Karpas-422 (cell line): ENCODE data around the gene UBTF. TPM values are rescaled to one million over a fixed set of nuclear protein-coding genes. Genes with fewer than 3 reads are reported as not detected.
A peak's percentile ranks its signal among the peaks of the same experiment; 100 is the strongest.

ENCODE experiments used
- DNase-seq: peaks from one replicate; pipeline ENCODE4 v3.0.0-alpha.2; 2015
- H2AFZ ChIP-seq: fragments of 200-600 bp; sonication (generic); 2 replicates; pipeline ENCODE4 v1.6.1; 2014; ENCODE audit warnings: antibody characterized with exemption, low read length, mixed read lengths
- H3K27ac ChIP-seq: fragments of 200-600 bp; sonication (generic); 2 replicates; pipeline ENCODE4 v1.5.1; 2014; ENCODE audit warnings: mild to moderate bottlenecking, low read length, moderate library complexity
- H3K27me3 ChIP-seq: fragments of 200-600 bp; sonication (generic); 2 replicates; pipeline ENCODE4 v1.6.1; 2014; ENCODE audit warnings: low read length, mixed read lengths
- H3K36me3 ChIP-seq: fragments of 200-600 bp; sonication (generic); 2 replicates; pipeline ENCODE4 v1.6.1; 2014; ENCODE audit warnings: low read length, mixed read lengths; ENCODE audit not compliant: insufficient read depth
- H3K4me1 ChIP-seq: fragments of 200-600 bp; sonication (generic); 2 replicates; pipeline ENCODE4 v1.6.1; 2014; ENCODE audit warnings: mild to moderate bottlenecking, low read length, mixed read lengths
- H3K4me2 ChIP-seq: fragments of 200-600 bp; sonication (generic); 2 replicates; pipeline ENCODE4 v1.6.1; 2014; ENCODE audit warnings: low read length, low read depth, mild to moderate bottlenecking; ENCODE audit not compliant: poor library complexity, severe bottlenecking
- H3K4me3 ChIP-seq: fragments of 200-600 bp; sonication (generic); 2 replicates; pipeline ENCODE4 v1.5.1; 2014; ENCODE audit warnings: mild to moderate bottlenecking, antibody characterized with exemption, low read length, mixed read lengths
- H3K79me2 ChIP-seq: fragments of 200-600 bp; sonication (generic); 2 replicates; pipeline ENCODE4 v1.6.1; 2014; ENCODE audit warnings: mild to moderate bottlenecking, low read length, mixed read lengths
- H3K9ac ChIP-seq: fragments of 200-600 bp; sonication (generic); 2 replicates; pipeline ENCODE4 v1.6.0; 2014; ENCODE audit warnings: low read length
- H3K9me2 ChIP-seq: fragments of 200-600 bp; sonication (generic), shearing (Covaris generic); replicated peaks from 2 replicates; pipeline ENCODE4 v1.6.0; 2014; ENCODE audit warnings: mild to moderate bottlenecking, low read length, moderate library complexity; ENCODE audit not compliant: insufficient read depth
- H3K9me3 ChIP-seq: fragments of 300-700, 200-600 bp; sonication (generic); 2 replicates; pipeline ENCODE4 v1.6.1; 2014; ENCODE audit warnings: low read length, mixed read lengths
- H4K20me1 ChIP-seq: fragments of 200-600 bp; sonication (generic); 2 replicates; pipeline ENCODE4 v1.6.1; 2014; ENCODE audit warnings: mild to moderate bottlenecking, antibody characterized with exemption, low read length, low read depth; ENCODE audit not compliant: insufficient read depth
- total RNA-seq: library from RNA; depleted of rRNA; stranded (reverse); fragments of >200 nt; shearing (Covaris generic); gene quantifications from 2 replicates; pipeline ENCODE4 v1.2.3, GENCODE V29; 2014; ENCODE audit warnings: low replicate concordance

Gene UBTF
- total RNA-seq, 1 experiment from 2014 or later = 57.8 TPM

- Histone ChIP-seq H3K9me3 (no peaks in the 10 kb centered on the region), H2AFZ (no peak overlapping the region)
Measured at GRCh38 chr17:44178133-44178532, 41.3 kb downstream of the UBTF start.

GRCh38 chr17:44177640-44178039, 41.8 kb downstream of the UBTF start:
- Histone ChIP-seq H3K9ac (no peak overlapping the region), H3K9me2 (no peaks in the 10 kb centered on the region), H3K4me3 (no peak overlapping the region), H3K9me3 (no peaks in the 10 kb centered on the region), H4K20me1 (no peaks in the 10 kb centered on the region), H3K4me2 (no peak overlapping the region), H3K4me1 (no peaks in the 10 kb centered on the region), H2AFZ (no peak overlapping the region), H3K27me3 (no peaks in the 10 kb centered on the region), H3K79me2 (peaks cover 9% of the 10 kb centered on the region), H3K36me3 (0 out of 2 replicates have a peak, but pooled peaks cover 8% of the 10 kb centered on the region), H3K27ac (no peak overlapping the region)
- no peak for DNase-seq

More at GRCh38 chr17:44178133-44178532, 41.3 kb downstream of the UBTF start:
- DNase-seq = no peak
- Histone ChIP-seq H3K79me2 (peaks cover 14% of the 10 kb centered on the region), H4K20me1 (no peaks in the 10 kb centered on the region), H3K4me1 (no peaks in the 10 kb centered on the region), H3K4me3 (no peak overlapping the region), H3K36me3 (0 out of 2 replicates have a peak, but pooled peaks cover 8% of the 10 kb centered on the region), H3K27me3 (no peaks in the 10 kb centered on the region), H3K9me2 (no peaks in the 10 kb centered on the region), H3K4me2 (no peak overlapping the region), H3K9ac (no peak overlapping the region), H3K27ac (no peak overlapping the region)

- H3K4me3 ChIP-seq = no peak overlapping the region
- H3K9me2 ChIP-seq = no peaks in the 10 kb centered on the region
- H3K9me3 ChIP-seq = no peaks in the 10 kb centered on the region
- no peak for DNase-seq
- H3K4me2 ChIP-seq = no peak overlapping the region
- no peak overlapping the region for H2AFZ ChIP-seq
- H3K36me3 ChIP-seq = 0 out of 2 replicates have a peak, but pooled peaks cover 4% of the 10 kb centered on the region
- H3K79me2 ChIP-seq = peaks cover 2% of the 10 kb centered on the region; the same call in 1 of the 2 replicates
- H3K9ac ChIP-seq = no peak overlapping the region
- H3K4me1 ChIP-seq = no peaks in the 10 kb centered on the region; the same call in 1 of the 2 replicates
- H3K27me3 ChIP-seq = no peaks in the 10 kb centered on the region
- H3K27ac ChIP-seq = no peak overlapping the region
- H4K20me1 ChIP-seq = no peaks in the 10 kb centered on the region
Measured at GRCh38 chr17:44176671-44177501, 42.6 kb downstream of the UBTF start.

- H3K9ac ChIP-seq = no peak overlapping the region
- H3K4me2 ChIP-seq = no peak overlapping the region
- H2AFZ ChIP-seq = no peak overlapping the region
- H3K9me3 ChIP-seq = no peaks in the 10 kb centered on the region
- no peaks in the 10 kb centered on the region for H4K20me1 ChIP-seq
- H3K36me3 ChIP-seq = no peaks in the 10 kb centered on the region
- no peak for DNase-seq
- H3K27ac ChIP-seq = no peak overlapping the region
- H3K4me3 ChIP-seq = no peak overlapping the region
- no peaks in the 10 kb centered on the region for H3K79me2 ChIP-seq
- H3K4me1 ChIP-seq = no peaks in the 10 kb centered on the region; the same call in 1 of the 2 replicates
- H3K27me3 ChIP-seq = no peaks in the 10 kb centered on the region
- no peaks in the 10 kb centered on the region for H3K9me2 ChIP-seq
Measured at GRCh38 chr17:44176257-44176656, 43.2 kb downstream of the UBTF start.

- Histone ChIP-seq H3K4me2 (no peak overlapping the region), H3K36me3 (no peaks in the 10 kb centered on the region), H3K27ac (no peak overlapping the region), H3K9ac (no peak overlapping the region), H4K20me1 (no peaks in the 10 kb centered on the region), H3K27me3 (no peaks in the 10 kb centered on the region), H3K9me2 (no peaks in the 10 kb centered on the region), H3K79me2 (no peaks in the 10 kb centered on the region), H2AFZ (no peak overlapping the region), H3K9me3 (no peaks in the 10 kb centered on the region), H3K4me1 (no peaks in the 10 kb centered on the region; the same call in 1 of the 2 replicates), H3K4me3 (no peak overlapping the region)
- DNase-seq = no peak
Measured at GRCh38 chr17:44174427-44174826, 45.0 kb downstream of the UBTF start.

GRCh38 chr17:44171931-44172455, 47.5 kb downstream of the UBTF start:
- Histone ChIP-seq H3K9me2 (no peaks in the 10 kb centered on the region), H3K4me3 (no peak overlapping the region), H3K4me2 (no peak overlapping the region), H3K9me3 (no peaks in the 10 kb centered on the region), H2AFZ (no peak overlapping the region), H3K36me3 (no peaks in the 10 kb centered on the region), H3K27ac (no peak overlapping the region), H3K79me2 (no peaks in the 10 kb centered on the region), H3K9ac (no peak overlapping the region), H3K27me3 (no peaks in the 10 kb centered on the region), H4K20me1 (no peaks in the 10 kb centered on the region), H3K4me1 (peaks cover 8% of the 10 kb centered on the region)
- DNase-seq = peak; percentile 56

- Histone ChIP-seq H3K79me2 (no peaks in the 10 kb centered on the region), H3K27me3 (no peaks in the 10 kb centered on the region), H3K36me3 (no peaks in the 10 kb centered on the region), H3K9ac (no peak within 1 kb of the TSS), H2AFZ (no peak within 1 kb of the TSS), H3K9me3 (no peaks in the 10 kb centered on the region), H3K9me2 (no peaks in the 10 kb centered on the region), H4K20me1 (no peaks in the 10 kb centered on the region), H3K4me1 (peaks cover 8% of the 10 kb centered on the region), H3K27ac (no peak within 1 kb of the TSS), H3K4me2 (no peak within 1 kb of the TSS), H3K4me3 (no peak within 1 kb of the TSS)
- no peak for DNase-seq
Measured at GRCh38 chr17:44170499-44171201, 48.8 kb downstream of the UBTF start, which contains the start of gene ASB16. ASB16 (plus strand) TSS chr17:44170704; CDS start chr17:44170790, 86 bp downstream.

GRCh38 chr17:44170135-44170498, 49.4 kb downstream of the UBTF start:
- no peak overlapping the region for H3K27ac ChIP-seq
- H3K9me3 ChIP-seq = no peaks in the 10 kb centered on the region
- no peak for DNase-seq
- H3K9ac ChIP-seq = no peak overlapping the region
- no peak overlapping the region for H3K4me3 ChIP-seq
- no peaks in the 10 kb centered on the region for H3K9me2 ChIP-seq
- no peak overlapping the region for H2AFZ ChIP-seq
- no peak overlapping the region for H3K4me2 ChIP-seq
- no peaks in the 10 kb centered on the region for H4K20me1 ChIP-seq
- H3K27me3 ChIP-seq = no peaks in the 10 kb centered on the region
- H3K79me2 ChIP-seq = no peaks in the 10 kb centered on the region
- peaks cover 8% of the 10 kb centered on the region for H3K4me1 ChIP-seq
- H3K36me3 ChIP-seq = no peaks in the 10 kb centered on the region
